OCI-LY1 (cell line): ENCODE measurements around the gene SLC25A45.
"Not testable (repeated sequence)": the region's sequence is repeated elsewhere in the genome, so short reads cannot be mapped to it uniquely, and the experiment has no call there.

ENCODE experiments used
- H2AFZ ChIP-seq: fragments of 200-600 bp; sonication (generic), shearing (Covaris generic); 2 replicates; pipeline ENCODE4 v1.6.0; 2014; ENCODE audit warnings: antibody characterized with exemption, mild to moderate bottlenecking, low read length
- H3F3A ChIP-seq: fragments of 200-600 bp; sonication (generic), shearing (Covaris generic); 2 replicates; pipeline ENCODE4 v1.6.0; 2014; ENCODE audit warnings: mild to moderate bottlenecking, antibody characterized with exemption, low read length, moderate library complexity; ENCODE audit not compliant: insufficient read depth
- H3K27ac ChIP-seq: fragments of 200-600 bp; sonication (generic); 2 replicates; pipeline ENCODE4 v1.5.1; 2014; ENCODE audit warnings: low read length, mixed run types, mild to moderate bottlenecking, low read depth; ENCODE audit not compliant: poor library complexity, severe bottlenecking
- H3K27me3 ChIP-seq: fragments of 200-600 bp; sonication (generic); 2 replicates; pipeline ENCODE4 v1.6.0; 2014; ENCODE audit warnings: antibody characterized with exemption, mild to moderate bottlenecking, low read length, moderate library complexity; ENCODE audit not compliant: insufficient read depth
- H3K36me3 ChIP-seq: fragments of 200-600 bp; sonication (generic); 2 replicates; pipeline ENCODE4 v1.6.1; 2014; ENCODE audit warnings: mild to moderate bottlenecking, antibody characterized with exemption, low read length, moderate library complexity, mixed read lengths; ENCODE audit not compliant: insufficient read depth
- H3K4me1 ChIP-seq: fragments of 200-600 bp; sonication (generic); 2 replicates; pipeline ENCODE4 v1.5.1; 2014; ENCODE audit warnings: mild to moderate bottlenecking, low read length, moderate library complexity; ENCODE audit not compliant: insufficient read depth, severe bottlenecking
- H3K4me2 ChIP-seq: fragments of 200-600 bp; sonication (generic), shearing (Covaris generic); 2 replicates; pipeline ENCODE4 v1.6.1; 2014; ENCODE audit warnings: low read length
- H3K4me3 ChIP-seq: fragments of 200-600 bp; sonication (generic); 2 replicates; pipeline ENCODE4 v1.5.1; 2014; ENCODE audit warnings: low read length, low read depth, mild to moderate bottlenecking, mixed read lengths; ENCODE audit not compliant: poor library complexity, severe bottlenecking
- H3K79me2 ChIP-seq: fragments of 200-600 bp; shearing (Covaris generic); 2 replicates; pipeline ENCODE4 v1.6.1; 2016; ENCODE audit warnings: mixed run types, low read length, mixed read lengths; ENCODE audit not compliant: insufficient read depth
- H3K9ac ChIP-seq: fragments of 200-600 bp; sonication (generic), shearing (Covaris generic); 2 replicates; pipeline ENCODE4 v1.6.1; 2014; ENCODE audit warnings: mild to moderate bottlenecking, low read length, mixed read lengths
- H3K9me2 ChIP-seq: fragments of 200-600 bp; sonication (generic), shearing (Covaris generic); 2 replicates; pipeline ENCODE4 v1.6.1; 2014; ENCODE audit warnings: low read depth, mild to moderate bottlenecking, low read length, mixed read lengths
- H3K9me3 ChIP-seq: fragments of 200-600 bp; shearing (Covaris generic); 2 replicates; pipeline ENCODE4 v1.6.1; 2014; ENCODE audit warnings: low read length, mixed read lengths
- H4K20me1 ChIP-seq: fragments of 200-600 bp; sonication (generic), shearing (Covaris generic); 2 replicates; pipeline ENCODE4 v1.6.0; 2016; ENCODE audit warnings: mild to moderate bottlenecking, low read length; ENCODE audit not compliant: insufficient read depth
- EZH2 ChIP-seq: fragments of 200-600 bp; sonication (generic), shearing (Covaris generic); IDR thresholded peaks from 2 replicates; pipeline ENCODE4 v1.8.0; 2017; ENCODE audit warnings: borderline replicate concordance, mixed run types, mild to moderate bottlenecking, antibody characterized with exemption, low read length, moderate library complexity, mixed read lengths
- TF ChIP-seq, protein P1 (sequence below): fragments of 200-600 bp; sonication (generic), shearing (Covaris generic); IDR thresholded peaks from 2 replicates; pipeline ENCODE4 v1.5.1; 2017; ENCODE audit warnings: mild to moderate bottlenecking, antibody characterized with exemption, low read length, moderate library complexity, mixed read lengths

The SLC25A45 gene

GRCh38 chr11:65415499-65416340 is 33.3 kb upstream of the SLC25A45 start:
- H3K4me1 ChIP-seq: peaks cover 70% of the 10 kb centered on the region
- H3K27me3 ChIP-seq: no peaks in the 10 kb centered on the region
- H3K9ac ChIP-seq: peak overlapping the region; percentile 99; the same call in 1 of the 2 replicates
- H3F3A ChIP-seq: 0 out of 2 replicates have a peak, but pooled peaks cover 5% of the 10 kb centered on the region
- no peaks in the 10 kb centered on the region for H3K9me3 ChIP-seq
- peak overlapping the region; percentile 63 for H3K4me3 ChIP-seq
- peak overlapping the region; percentile 99 for H3K27ac ChIP-seq
- TF ChIP-seq, protein P1, sequence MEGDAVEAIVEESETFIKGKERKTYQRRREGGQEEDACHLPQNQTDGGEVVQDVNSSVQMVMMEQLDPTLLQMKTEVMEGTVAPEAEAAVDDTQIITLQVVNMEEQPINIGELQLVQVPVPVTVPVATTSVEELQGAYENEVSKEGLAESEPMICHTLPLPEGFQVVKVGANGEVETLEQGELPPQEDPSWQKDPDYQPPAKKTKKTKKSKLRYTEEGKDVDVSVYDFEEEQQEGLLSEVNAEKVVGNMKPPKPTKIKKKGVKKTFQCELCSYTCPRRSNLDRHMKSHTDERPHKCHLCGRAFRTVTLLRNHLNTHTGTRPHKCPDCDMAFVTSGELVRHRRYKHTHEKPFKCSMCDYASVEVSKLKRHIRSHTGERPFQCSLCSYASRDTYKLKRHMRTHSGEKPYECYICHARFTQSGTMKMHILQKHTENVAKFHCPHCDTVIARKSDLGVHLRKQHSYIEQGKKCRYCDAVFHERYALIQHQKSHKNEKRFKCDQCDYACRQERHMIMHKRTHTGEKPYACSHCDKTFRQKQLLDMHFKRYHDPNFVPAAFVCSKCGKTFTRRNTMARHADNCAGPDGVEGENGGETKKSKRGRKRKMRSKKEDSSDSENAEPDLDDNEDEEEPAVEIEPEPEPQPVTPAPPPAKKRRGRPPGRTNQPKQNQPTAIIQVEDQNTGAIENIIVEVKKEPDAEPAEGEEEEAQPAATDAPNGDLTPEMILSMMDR: no peak
- TF ChIP-seq EZH2: no peak
- H3K4me2 ChIP-seq: peak overlapping the region; percentile 97
- H2AFZ ChIP-seq: no peak overlapping the region
- H4K20me1 ChIP-seq: no peaks in the 10 kb centered on the region
- H3K79me2 ChIP-seq: no peaks in the 10 kb centered on the region; the same call in 1 of the 2 replicates
- no peaks in the 10 kb centered on the region for H3K9me2 ChIP-seq
- peaks cover 28% of the 10 kb centered on the region for H3K36me3 ChIP-seq

DNA sequence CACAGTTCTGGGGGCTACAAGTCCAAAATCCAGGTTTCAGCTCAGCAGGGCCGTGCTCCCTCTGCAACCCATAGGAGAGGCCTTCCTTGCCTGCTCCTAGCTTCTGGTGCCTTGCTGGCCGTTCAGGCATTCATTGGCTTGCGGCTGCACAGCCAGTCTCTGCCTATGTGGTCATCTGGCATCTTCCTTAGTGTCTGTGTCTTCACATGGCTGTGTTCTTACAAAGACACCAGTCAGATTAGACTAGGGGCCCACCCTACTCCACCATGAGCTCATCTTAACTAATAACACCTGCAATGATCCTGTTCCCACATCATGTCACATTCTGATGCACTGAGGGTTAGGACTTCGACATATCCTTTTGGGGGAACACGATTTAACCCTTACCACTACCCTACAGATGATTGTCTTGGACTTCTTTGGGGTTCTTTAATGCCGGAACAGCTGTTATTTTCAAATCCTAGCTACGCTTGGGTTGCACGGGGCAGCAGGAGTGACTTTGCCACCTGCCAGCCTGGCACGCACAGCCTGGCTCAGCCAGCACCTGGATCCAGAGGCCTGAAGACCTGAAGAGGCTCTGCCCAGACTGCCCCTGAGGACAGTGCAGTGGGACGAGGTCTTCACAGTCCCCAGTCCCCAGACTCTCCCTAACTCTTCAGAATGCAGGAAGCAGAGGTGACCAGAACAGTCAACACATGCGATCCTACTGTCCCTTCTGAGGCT is 32.5 kb upstream of the SLC25A45 start:
- H3K4me2 ChIP-seq: peak overlapping the region; percentile 97; the same call in 1 of the 2 replicates
- no peaks in the 10 kb centered on the region for H4K20me1 ChIP-seq
- no peak overlapping the region for H3K4me3 ChIP-seq
- peaks cover 30% of the 10 kb centered on the region for H3K36me3 ChIP-seq
- H3K27me3 ChIP-seq: no peaks in the 10 kb centered on the region
- H3K9me2 ChIP-seq: no peaks in the 10 kb centered on the region
- H2AFZ ChIP-seq: no peak overlapping the region
- H3K9ac ChIP-seq: peak overlapping the region; percentile 99; the same call in 1 of the 2 replicates
- TF ChIP-seq, protein P1: no peak
- TF ChIP-seq EZH2: no peak
- 0 out of 2 replicates have a peak, but pooled peaks cover 5% of the 10 kb centered on the region for H3F3A ChIP-seq
- peaks cover 62% of the 10 kb centered on the region for H3K4me1 ChIP-seq
- H3K79me2 ChIP-seq: no peaks in the 10 kb centered on the region; the same call in 1 of the 2 replicates
- H3K27ac ChIP-seq: peak overlapping the region; percentile 99
- H3K9me3 ChIP-seq: no peaks in the 10 kb centered on the region

GRCh38 chr11:65413077-65413664 is 30.7 kb upstream of the SLC25A45 start:
- peaks cover 47% of the 10 kb centered on the region for H3K4me1 ChIP-seq
- H3K9ac ChIP-seq, H3K79me2 ChIP-seq, H3K4me2 ChIP-seq, H3F3A ChIP-seq, H3K27me3 ChIP-seq, H3K4me3 ChIP-seq, H3K9me3 ChIP-seq, H3K9me2 ChIP-seq, H2AFZ ChIP-seq, H4K20me1 ChIP-seq: not testable (repeated sequence)
- H3K36me3 ChIP-seq: peaks cover 48% of the 10 kb centered on the region
- peak overlapping the region; percentile 99 for H3K27ac ChIP-seq
